ENCODE measurements around the gene EHMT1.

The EHMT1 gene

DNA sequence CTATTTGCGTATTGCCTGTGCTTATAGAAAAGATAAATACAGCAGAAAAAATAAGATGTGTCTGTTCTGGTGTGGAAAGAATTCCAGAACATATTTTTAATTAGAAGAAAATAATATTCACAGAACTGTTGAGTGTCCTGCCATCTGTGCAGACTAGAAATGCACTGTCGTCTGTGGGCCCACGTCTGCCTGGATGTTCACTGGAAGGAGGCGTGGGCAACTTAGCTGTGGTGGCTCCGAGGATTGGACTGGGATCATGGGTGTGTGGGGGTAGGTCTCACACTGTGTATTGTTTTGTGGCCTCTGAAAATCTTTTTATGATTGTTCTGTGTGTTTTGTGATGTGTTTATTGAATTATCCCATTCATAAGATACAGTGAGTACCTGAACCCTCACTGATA lies 132.8 kb downstream of the EHMT1 start:
- Histone ChIP-seq H3K36me3 (peaks cover 98 to 100% (median 100%) of the 10 kb centered on the region in 11 experiments), H3K9ac (no peak overlapping the region), H3K27ac (no peak overlapping the region), H3K4me1 (peaks cover 0 to 11% (median 0%) of the 10 kb centered on the region in 10 experiments; a peak in 4 of 20 replicates), H3K4me2 (no peak overlapping the region), H3K9me3 (replicated peaks in 1 of 11) (peaks cover 40 to 56% (median 47%) of the 10 kb centered on the region in 11 experiments), H3K27me3 (no peaks in the 10 kb centered on the region), H4K20me1 (peaks cover 9 to 54% (median 28%) of the 10 kb centered on the region in 11 experiments; a peak in 19 of 22 replicates), H3K4me3 (no peak overlapping the region)
- no peak for TF ChIP-seq Cebpa-rat (IDR thresholded peaks at IDR 0.05)

DNA sequence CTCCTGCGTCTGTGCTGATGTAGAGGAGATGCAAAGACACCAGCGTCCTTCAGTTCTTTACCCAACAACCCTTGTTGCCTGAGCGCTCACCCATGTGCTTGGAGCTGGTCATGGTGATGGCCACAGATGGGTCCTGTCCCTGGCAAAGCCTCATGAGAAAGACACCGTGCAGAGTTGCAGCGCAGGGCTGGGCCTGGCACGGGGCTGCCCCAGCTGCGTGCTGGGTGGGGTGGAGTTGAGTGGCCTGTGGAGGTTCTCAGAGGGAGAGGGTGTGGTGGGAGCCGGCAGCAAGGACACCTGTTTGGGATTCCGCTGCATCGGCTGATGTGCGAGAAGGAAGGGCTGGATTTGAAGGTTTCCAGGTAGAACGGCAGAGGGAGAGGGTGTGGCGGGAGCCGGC lies 133.6 kb downstream of the EHMT1 start:
- Histone ChIP-seq H3K9me3 (replicated peaks in 1 of 11) (peaks cover 40 to 62% (median 47%) of the 10 kb centered on the region in 11 experiments), H3K4me1 (peaks cover 0 to 11% (median 4%) of the 10 kb centered on the region in 10 experiments; a peak in 7 of 20 replicates), H3K4me2 (no peak overlapping the region), H3K27ac (no peak overlapping the region), H3K4me3 (no peak overlapping the region), H4K20me1 (peaks cover 9 to 62% (median 29%) of the 10 kb centered on the region in 11 experiments; a peak in 19 of 22 replicates), H3K27me3 (no peaks in the 10 kb centered on the region), H3K36me3 (peaks cover 98 to 100% (median 100%) of the 10 kb centered on the region in 11 experiments), H3K9ac (no peak overlapping the region)
- no peak for TF ChIP-seq Cebpa-rat (IDR thresholded peaks at IDR 0.05)

DNA sequence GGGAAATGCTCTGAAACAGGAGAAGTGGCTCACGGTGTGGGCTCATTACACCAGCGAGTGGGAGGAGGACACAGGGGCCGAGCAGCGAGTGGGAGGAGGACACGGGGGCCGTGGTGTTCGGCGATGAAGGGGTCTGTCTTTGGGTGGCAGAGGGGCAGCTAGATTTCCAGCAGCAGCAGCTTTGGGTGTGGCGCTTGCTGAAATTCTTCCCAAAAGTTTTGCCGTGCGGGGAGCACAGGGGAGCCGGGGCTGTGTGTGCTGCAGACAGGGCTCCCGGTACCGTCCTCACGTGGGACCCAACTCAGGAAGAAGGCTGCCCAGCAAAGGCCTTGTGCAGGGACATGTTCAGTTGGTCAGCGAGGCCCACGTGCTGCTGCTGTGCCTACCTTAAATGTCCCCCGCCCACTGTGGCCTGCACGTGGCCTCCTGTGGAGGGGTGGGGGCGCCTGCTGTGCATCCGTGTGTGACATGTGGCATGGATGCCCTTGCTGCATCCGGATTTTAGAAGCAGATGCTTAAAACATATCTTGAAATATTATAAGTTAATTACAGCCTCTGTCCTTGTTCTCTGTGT lies 134.5 kb downstream of the EHMT1 start:
- no peak overlapping the region for H3K9ac ChIP-seq
- peaks cover 7 to 58% (median 24%) of the 10 kb centered on the region in 11 experiments; a peak in 18 of 22 replicates for H4K20me1 ChIP-seq
- H3K36me3 ChIP-seq, result peaks cover 99 to 100% (median 100%) of the 10 kb centered on the region in 11 experiments
- H3K4me1 ChIP-seq, result peaks cover 0 to 11% (median 4%) of the 10 kb centered on the region in 10 experiments; a peak in 7 of 20 replicates
- H3K4me3 ChIP-seq, result 0 out of 20 replicates have a peak overlapping the region, but pooled peaks of 1 of the 10 experiments have one; percentile 5
- no peak for TF ChIP-seq Cebpa-rat (IDR thresholded peaks at IDR 0.05)
- H3K9me3 ChIP-seq (replicated peaks in 1 of 11), result peaks cover 40 to 70% (median 54%) of the 10 kb centered on the region in 11 experiments
- H3K27me3 ChIP-seq, result no peaks in the 10 kb centered on the region
- no peak overlapping the region for H3K27ac ChIP-seq
- H3K4me2 ChIP-seq, result no peak overlapping the region

DNA sequence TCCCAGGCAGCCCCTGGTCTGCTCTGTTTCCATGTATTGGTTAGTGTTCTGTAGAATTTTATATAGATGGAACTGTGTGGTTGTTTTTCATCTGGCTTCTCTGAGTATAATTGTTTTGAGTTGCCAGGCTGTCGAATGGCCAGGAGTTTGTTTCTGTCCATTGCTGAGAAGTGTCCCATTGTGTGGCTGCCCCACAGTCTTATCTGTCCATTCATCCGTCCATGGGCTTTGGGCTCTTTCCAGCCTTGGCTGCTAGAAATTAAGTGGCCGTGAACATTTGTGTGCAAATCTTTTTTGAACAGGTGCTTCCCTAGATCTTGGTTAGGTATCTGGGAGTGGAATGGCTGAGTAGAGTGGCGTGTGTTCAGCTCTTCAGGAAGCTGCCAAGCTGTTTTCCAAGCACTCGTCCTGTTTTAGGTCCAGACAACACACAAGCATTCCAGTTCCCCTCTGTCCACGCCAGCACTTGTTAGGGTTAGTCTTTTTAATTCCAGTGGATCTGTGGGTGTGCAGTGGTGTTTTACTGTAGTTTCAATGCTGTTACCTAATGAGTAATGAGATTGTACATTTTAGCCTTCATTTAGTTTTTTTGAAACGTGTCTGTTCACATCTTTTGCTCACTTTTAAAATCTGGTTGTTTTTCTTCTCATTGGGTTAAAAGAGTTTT lies 136.6 kb downstream of the EHMT1 start:
- H3K36me3 ChIP-seq, result peaks cover 100% of the 10 kb centered on the region in 11 experiments
- H3K4me3 ChIP-seq, result peak overlapping the region in 3 of 10 experiments; percentile 1 to 11 (median 8); a peak in 1 of 20 replicates
- H3K9me3 ChIP-seq (replicated peaks in 1 of 11), result peaks cover 40 to 80% (median 61%) of the 10 kb centered on the region in 11 experiments
- H4K20me1 ChIP-seq, result peaks cover 0 to 51% (median 18%) of the 10 kb centered on the region in 11 experiments; a peak in 16 of 22 replicates
- no peak overlapping the region for H3K4me2 ChIP-seq
- no peak for TF ChIP-seq Cebpa-rat (IDR thresholded peaks at IDR 0.05)
- no peaks in the 10 kb centered on the region for H3K27me3 ChIP-seq
- no peak overlapping the region for H3K9ac ChIP-seq
- H3K27ac ChIP-seq, result no peak overlapping the region
- H3K4me1 ChIP-seq, result peaks cover 0 to 26% (median 4%) of the 10 kb centered on the region in 10 experiments; a peak in 9 of 20 replicates

DNA sequence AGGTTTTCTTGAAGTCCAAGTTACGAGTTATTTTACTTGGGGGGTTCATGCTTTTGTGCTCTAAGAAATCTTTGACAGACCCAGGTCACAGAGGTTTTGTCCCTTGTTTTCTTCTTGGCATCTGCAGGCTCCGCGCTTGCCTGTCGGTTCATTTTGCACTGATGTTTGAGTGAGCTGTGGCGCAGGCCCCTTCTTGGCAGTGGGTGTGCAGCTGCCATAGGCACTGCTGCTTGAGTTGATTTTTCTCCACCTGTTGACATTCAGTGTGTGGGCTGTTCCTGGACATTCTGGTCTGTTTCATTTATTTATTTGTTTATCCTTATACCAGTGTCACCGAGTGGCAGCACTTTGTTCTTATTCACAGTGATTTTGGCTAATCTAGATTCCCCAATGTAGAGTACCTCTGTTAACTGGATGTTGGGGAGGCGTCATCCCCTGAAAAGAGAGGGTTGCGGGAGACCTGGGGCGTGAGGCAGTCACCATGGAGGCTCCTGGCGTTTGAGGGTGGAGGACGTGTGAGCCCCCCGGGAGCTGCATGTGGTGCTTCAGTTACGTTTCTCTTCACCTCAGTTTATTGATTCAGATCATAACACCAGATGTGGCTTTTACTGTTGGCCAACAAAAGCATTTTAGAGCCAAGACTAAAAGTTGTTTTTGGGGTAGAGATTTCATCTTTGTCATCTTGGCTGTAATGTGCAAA lies 137.4 kb downstream of the EHMT1 start:
- peaks cover 40 to 79% (median 62%) of the 10 kb centered on the region in 11 experiments for H3K9me3 ChIP-seq (replicated peaks in 1 of 11)
- peaks cover 0 to 27% (median 7%) of the 10 kb centered on the region in 10 experiments; a peak in 9 of 20 replicates for H3K4me1 ChIP-seq
- H3K9ac ChIP-seq, result no peak overlapping the region
- H3K4me3 ChIP-seq, result no peak overlapping the region
- peaks cover 0 to 51% (median 20%) of the 10 kb centered on the region in 11 experiments; a peak in 15 of 22 replicates for H4K20me1 ChIP-seq
- peaks cover 98 to 100% (median 100%) of the 10 kb centered on the region in 11 experiments for H3K36me3 ChIP-seq
- H3K27ac ChIP-seq, result no peak overlapping the region
- no peak for TF ChIP-seq Cebpa-rat (IDR thresholded peaks at IDR 0.05)
- H3K4me2 ChIP-seq, result no peak overlapping the region
- H3K27me3 ChIP-seq, result no peaks in the 10 kb centered on the region

GRCh38 chr9:137757139-137757538 lies 138.3 kb downstream of the EHMT1 start:
- no peaks in the 10 kb centered on the region for H3K27me3 ChIP-seq
- H3K4me2 ChIP-seq, result no peak overlapping the region
- TF ChIP-seq Cebpa-rat (IDR thresholded peaks at IDR 0.05), result no peak
- H3K4me1 ChIP-seq, result peaks cover 0 to 27% (median 8%) of the 10 kb centered on the region in 10 experiments; a peak in 9 of 20 replicates
- H3K9me3 ChIP-seq (replicated peaks in 1 of 11), result peaks cover 36 to 69% (median 58%) of the 10 kb centered on the region in 11 experiments
- no peak overlapping the region for H3K27ac ChIP-seq
- no peak overlapping the region for H3K4me3 ChIP-seq
- no peak overlapping the region for H3K9ac ChIP-seq
- peaks cover 3 to 51% (median 25%) of the 10 kb centered on the region in 11 experiments; a peak in 16 of 22 replicates for H4K20me1 ChIP-seq
- peaks cover 98 to 100% (median 100%) of the 10 kb centered on the region in 11 experiments for H3K36me3 ChIP-seq

DNA sequence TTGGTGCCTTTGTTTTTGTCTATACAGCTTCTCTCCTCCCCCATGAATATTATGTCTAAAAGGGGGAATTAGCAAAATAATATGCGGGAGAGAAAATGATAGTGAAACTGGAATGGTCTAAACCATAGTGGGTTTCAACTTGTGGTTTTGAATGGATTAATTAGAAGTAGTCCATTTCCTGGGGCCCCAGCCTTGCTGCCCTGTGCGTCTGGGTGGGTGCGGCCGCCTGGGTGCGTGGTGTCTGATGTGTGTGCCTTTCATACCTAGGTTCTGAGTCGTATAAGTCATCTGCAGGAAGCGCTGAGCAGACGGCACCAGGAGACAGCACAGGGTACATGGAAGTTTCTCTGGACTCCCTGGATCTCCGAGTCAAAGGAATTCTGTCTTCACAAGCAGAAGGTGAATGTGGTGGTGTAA lies 138.8 kb downstream of the EHMT1 start:
- Histone ChIP-seq H3K4me1 (peaks cover 0 to 27% (median 8%) of the 10 kb centered on the region in 10 experiments; a peak in 9 of 20 replicates), H3K27me3 (no peaks in the 10 kb centered on the region), H3K4me3 (no peak overlapping the region), H4K20me1 (peaks cover 3 to 51% (median 29%) of the 10 kb centered on the region in 11 experiments; a peak in 17 of 22 replicates), H3K9ac (no peak overlapping the region), H3K4me2 (no peak overlapping the region), H3K9me3 (replicated peaks in 1 of 11) (peaks cover 31 to 65% (median 53%) of the 10 kb centered on the region in 11 experiments), H3K36me3 (peaks cover 98 to 100% (median 100%) of the 10 kb centered on the region in 11 experiments), H3K27ac (no peak overlapping the region)
- no peak for TF ChIP-seq Cebpa-rat (IDR thresholded peaks at IDR 0.05)

GRCh38 chr9:137758067-137758466 lies 139.3 kb downstream of the EHMT1 start:
- no peak for TF ChIP-seq Cebpa-rat (IDR thresholded peaks at IDR 0.05)
- Histone ChIP-seq H3K27me3 (no peaks in the 10 kb centered on the region), H3K4me3 (no peak overlapping the region), H3K9me3 (replicated peaks in 1 of 11) (peaks cover 26 to 60% (median 49%) of the 10 kb centered on the region in 11 experiments), H3K36me3 (peaks cover 98 to 100% (median 100%) of the 10 kb centered on the region in 11 experiments), H3K9ac (no peak overlapping the region), H3K4me2 (no peak overlapping the region), H4K20me1 (peaks cover 3 to 56% (median 31%) of the 10 kb centered on the region in 11 experiments; a peak in 17 of 22 replicates), H3K4me1 (peaks cover 0 to 27% (median 8%) of the 10 kb centered on the region in 10 experiments; a peak in 9 of 20 replicates), H3K27ac (no peak overlapping the region)
